ENCODE results near the gene CASK.

DNA sequence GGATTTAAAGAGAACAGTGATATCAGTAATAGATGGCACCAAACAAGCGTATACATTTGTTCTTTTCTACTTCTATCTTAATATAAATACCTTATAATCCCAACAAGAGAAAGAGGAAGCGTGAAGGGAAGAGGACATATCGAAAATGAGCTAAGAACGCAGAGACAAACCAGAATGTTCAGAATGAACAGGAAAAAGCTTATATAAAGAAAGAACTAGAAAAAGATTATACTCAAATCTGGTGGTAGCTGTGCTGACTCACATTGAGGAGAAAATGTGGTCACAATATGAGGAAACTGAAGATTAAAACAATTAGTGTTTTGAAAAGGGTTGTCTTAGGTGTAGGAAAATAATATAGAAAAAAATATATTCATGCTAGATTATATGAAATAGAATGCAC lies 236.6 kb downstream of the CASK start:
- TF ChIP-seq, protein P1, sequence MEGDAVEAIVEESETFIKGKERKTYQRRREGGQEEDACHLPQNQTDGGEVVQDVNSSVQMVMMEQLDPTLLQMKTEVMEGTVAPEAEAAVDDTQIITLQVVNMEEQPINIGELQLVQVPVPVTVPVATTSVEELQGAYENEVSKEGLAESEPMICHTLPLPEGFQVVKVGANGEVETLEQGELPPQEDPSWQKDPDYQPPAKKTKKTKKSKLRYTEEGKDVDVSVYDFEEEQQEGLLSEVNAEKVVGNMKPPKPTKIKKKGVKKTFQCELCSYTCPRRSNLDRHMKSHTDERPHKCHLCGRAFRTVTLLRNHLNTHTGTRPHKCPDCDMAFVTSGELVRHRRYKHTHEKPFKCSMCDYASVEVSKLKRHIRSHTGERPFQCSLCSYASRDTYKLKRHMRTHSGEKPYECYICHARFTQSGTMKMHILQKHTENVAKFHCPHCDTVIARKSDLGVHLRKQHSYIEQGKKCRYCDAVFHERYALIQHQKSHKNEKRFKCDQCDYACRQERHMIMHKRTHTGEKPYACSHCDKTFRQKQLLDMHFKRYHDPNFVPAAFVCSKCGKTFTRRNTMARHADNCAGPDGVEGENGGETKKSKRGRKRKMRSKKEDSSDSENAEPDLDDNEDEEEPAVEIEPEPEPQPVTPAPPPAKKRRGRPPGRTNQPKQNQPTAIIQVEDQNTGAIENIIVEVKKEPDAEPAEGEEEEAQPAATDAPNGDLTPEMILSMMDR (IDR thresholded peaks at IDR 0.05; ENCODE audit: insufficient read depth, low read length): no peak
- no peak for TF ChIP-seq REST (IDR thresholded peaks at IDR 0.05; ENCODE audit: insufficient replicate concordance, low read depth)
